Omental fat pad (tissue), 4 donors: Measurements from ENCODE around the gene MPDZ. TPM values are rescaled to one million over a fixed set of nuclear protein-coding genes. Genes with fewer than 3 reads are reported as not detected.

Experiments used
- ATAC-seq: fragments of 150-250 bp; one replicate; pipeline ENCODE4 v1.9.1; 2016; ENCODE audit warnings: mild to moderate bottlenecking, moderate library complexity; ENCODE audit not compliant: low FRiP score
- DNase-seq: peaks from one replicate; pipeline ENCODE4 v3.0.0-alpha.2; 2019; ENCODE audit warnings: low spot score
- CTCF ChIP-seq, 3 donors: fragments of 450-650 bp; IDR thresholded peaks; one replicate each; pipeline ENCODE4 v1.5.1; 2016 to 2017; ENCODE audit warnings: antibody characterized with exemption in 3 of 3, mild to moderate bottlenecking in 3 of 3, moderate library complexity in 2 of 3
- total RNA-seq, 4 donors: library from RNA; depleted of rRNA; stranded (reverse); fragments of >200 nt; gene quantifications; one replicate each; pipeline ENCODE4 v1.1.0, GENCODE V29; 2016

The MPDZ gene
- total RNA-seq, 4 donors from 2014 or later, result 41.6 to 90.6 (median 77.3) TPM

DNA sequence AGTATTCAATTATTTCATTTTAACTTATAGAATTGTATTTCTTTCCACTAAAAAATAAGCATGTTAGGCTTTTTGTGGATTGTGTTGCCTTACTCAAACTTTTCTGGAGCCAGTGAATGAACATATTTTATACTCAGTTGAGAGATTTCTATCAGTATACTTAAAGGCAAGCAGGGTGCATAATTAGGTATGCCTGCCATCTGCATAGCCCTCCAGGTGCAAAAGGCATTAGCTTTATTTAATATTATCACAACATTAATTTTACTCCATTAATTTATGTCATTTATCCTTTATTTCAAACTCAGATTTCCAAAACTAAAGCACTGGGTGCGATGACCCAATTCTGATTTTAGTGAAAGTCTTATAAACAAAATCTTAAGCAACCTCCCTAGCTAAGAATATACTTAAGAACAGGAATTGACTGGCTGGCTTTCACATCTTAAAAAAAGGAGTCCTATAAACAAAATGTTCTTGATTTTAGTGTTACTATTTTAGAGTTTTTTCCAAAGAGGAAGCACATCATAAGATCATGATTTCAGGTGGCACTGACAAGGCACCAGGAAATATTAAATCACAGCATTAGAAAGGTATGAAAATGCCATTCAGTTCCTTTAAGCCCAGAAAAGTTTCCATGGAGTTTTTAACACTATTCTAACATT is 178.4 kb downstream of the MPDZ start:
- no peak for TF ChIP-seq CTCF (IDR thresholded peaks at IDR 0.05)
- DNase-seq, result no peak
- ATAC-seq, result no peak

DNA sequence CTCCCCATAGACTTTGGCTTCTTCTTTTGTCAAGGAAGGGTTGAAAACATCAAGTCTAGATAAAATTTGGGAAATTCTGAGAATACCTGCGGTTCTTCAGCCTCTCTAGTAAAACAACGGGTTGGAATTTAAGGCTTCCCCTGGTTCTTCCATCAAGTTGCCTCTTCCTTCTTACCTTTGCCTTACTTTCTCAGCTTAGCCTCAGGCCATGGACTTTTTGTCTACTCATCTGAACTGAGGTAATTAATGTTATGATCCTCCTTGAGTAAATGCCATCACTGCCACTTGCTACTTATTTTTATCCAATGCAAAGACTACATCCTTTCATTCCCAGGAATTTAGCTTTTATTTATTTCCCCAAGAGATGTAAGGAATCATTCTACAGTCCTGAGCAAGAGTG is 184.4 kb downstream of the MPDZ start:
- TF ChIP-seq CTCF (IDR thresholded peaks at IDR 0.05), result no peak
- ATAC-seq, result no peak
- DNase-seq, result no peak

- TF ChIP-seq CTCF (IDR thresholded peaks at IDR 0.05), result no peak
- DNase-seq (no peak), ATAC-seq (no peak)
These were observed 188.9 kb downstream of the MPDZ start for GRCh38 chr9:13090628-13091027.

DNA sequence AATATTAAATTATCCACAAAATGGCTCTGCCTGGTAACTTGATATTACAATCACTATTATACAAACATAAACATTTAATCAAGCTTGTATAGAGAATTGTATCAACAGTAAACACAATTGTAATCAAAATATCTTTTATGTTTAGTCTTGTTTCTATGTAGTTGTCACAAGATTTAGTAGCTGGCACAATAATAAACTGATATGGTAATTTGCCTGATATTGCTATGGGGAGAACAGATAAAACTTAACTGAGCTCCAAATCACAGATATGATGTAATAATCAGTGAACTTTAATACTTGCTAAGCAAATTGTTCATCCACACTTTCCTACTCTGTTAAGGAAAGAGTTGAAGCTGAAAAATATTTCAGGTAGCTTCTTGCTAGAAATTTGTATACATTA is 189.8 kb downstream of the MPDZ start:
- DNase-seq (no peak), ATAC-seq (no peak)
- no peak for TF ChIP-seq CTCF (IDR thresholded peaks at IDR 0.05)

- TF ChIP-seq CTCF (IDR thresholded peaks at IDR 0.05), result no peak
- DNase-seq (no peak), ATAC-seq (peak; percentile 73)
These were observed 190.6 kb downstream of the MPDZ start for GRCh38 chr9:13088720-13089427.

GRCh38 chr9:13083963-13084528 is 195.4 kb downstream of the MPDZ start:
- DNase-seq (no peak), ATAC-seq (no peak)
- TF ChIP-seq CTCF (IDR thresholded peaks at IDR 0.05), result no peak
